GM19455 (cell line): Measurements from ENCODE around the gene MAGI3.
"Not testable (repeated sequence)": the region's sequence is repeated elsewhere in the genome, so short reads cannot be mapped to it uniquely, and the experiment has no call there.

Source experiments
- ATAC-seq: cut with Tn5 transposase; IDR thresholded peaks from one replicate; pipeline ENCODE4 v1.9.1; 2021; ENCODE audit not compliant: unreplicated experiment

Gene MAGI3

GRCh38 chr1:113683384-113684152 is 293.3 kb downstream of the MAGI3 start:
- no peak for ATAC-seq

GRCh38 chr1:113684153-113684541 is 293.8 kb downstream of the MAGI3 start:
- no peak for ATAC-seq

- no peak for ATAC-seq
Observed at GRCh38 chr1:113686891-113687618, 296.7 kb downstream of the MAGI3 start.

- ATAC-seq: no peak
Observed at GRCh38 chr1:113691184-113691583, 300.9 kb downstream of the MAGI3 start.

- ATAC-seq: no peak
Observed at GRCh38 chr1:113692342-113692741, 302.0 kb downstream of the MAGI3 start.

GRCh38 chr1:113692824-113693431 is 302.6 kb downstream of the MAGI3 start:
- no peak for ATAC-seq

- no peak for ATAC-seq
Observed at GRCh38 chr1:113694910-113695309, 304.6 kb downstream of the MAGI3 start.

GRCh38 chr1:113701429-113701828 is 311.1 kb downstream of the MAGI3 start:
- ATAC-seq: no peak

- ATAC-seq: no peak
Observed at GRCh38 chr1:113714606-113715269, 324.4 kb downstream of the MAGI3 start.

- not testable (repeated sequence) for ATAC-seq
Observed at GRCh38 chr1:113717506-113717905, 327.2 kb downstream of the MAGI3 start.

- ATAC-seq: not testable (repeated sequence)
Observed at GRCh38 chr1:113718621-113719020, 328.3 kb downstream of the MAGI3 start.

- no peak for ATAC-seq
Observed at GRCh38 chr1:113721010-113721409, 330.7 kb downstream of the MAGI3 start.

GRCh38 chr1:113732802-113733201 is 342.5 kb downstream of the MAGI3 start:
- ATAC-seq: no peak

GRCh38 chr1:113734357-113735055 is 344.2 kb downstream of the MAGI3 start:
- ATAC-seq: no peak
